ENCODE results near the gene HIGD1A.

Gene HIGD1A

GRCh38 chr3:42733501-42734262 is 70.6 kb downstream of the HIGD1A start:
- no peak for DNase-seq

Measured in CD4-positive, alpha-beta T cell treated with Interleukin-10 for 1 hour (primary cell).